HEK293 (cell line): ENCODE data around the gene WLS.
A peak's percentile ranks its signal among the peaks of the same experiment; 100 is the strongest.

Experiments used
- GLI4 ChIP-seq: fragments of 450-650 bp; formaldehyde crosslinking; IDR thresholded peaks from 2 replicates; pipeline ENCODE4 v1.5.1; 2016; ENCODE audit warnings: missing biosample characterization, missing genetic modification characterization
- HOXA7 ChIP-seq: sonication (generic); formaldehyde crosslinking; IDR thresholded peaks from 2 replicates; pipeline ENCODE4 v1.8.1; 2022; ENCODE audit warnings: missing genetic modification reagents, borderline replicate concordance
- HOXD13 ChIP-seq: sonication (generic); formaldehyde crosslinking; IDR thresholded peaks from 2 replicates; pipeline ENCODE4 v1.8.0; 2022; ENCODE audit warnings: missing genetic modification reagents, borderline replicate concordance
- KLF17 ChIP-seq: fragments of 450-650 bp; formaldehyde crosslinking; IDR thresholded peaks from 2 replicates; pipeline ENCODE4 v1.5.1; 2016; ENCODE audit warnings: missing biosample characterization, missing genetic modification characterization
- MEIS1 ChIP-seq: sonication (generic); formaldehyde crosslinking; IDR thresholded peaks from 2 replicates; pipeline ENCODE4 v1.8.1; 2022; ENCODE audit warnings: missing genetic modification reagents, mild to moderate bottlenecking, borderline replicate concordance
- PBX3 ChIP-seq: sonication (generic); formaldehyde crosslinking; IDR thresholded peaks from 2 replicates; pipeline ENCODE4 v1.8.1; 2022; ENCODE audit warnings: mild to moderate bottlenecking, moderate library complexity, missing genetic modification reagents
- SP2 ChIP-seq: fragments of 450-650 bp; formaldehyde crosslinking; IDR thresholded peaks from 2 replicates; pipeline ENCODE4 v1.5.1; 2016; ENCODE audit warnings: missing biosample characterization, missing genetic modification characterization
- ZBTB20 ChIP-seq: fragments of 450-650 bp; formaldehyde crosslinking; IDR thresholded peaks from 2 replicates; pipeline ENCODE4 v1.5.1; 2016; ENCODE audit warnings: missing biosample characterization, missing genetic modification characterization
- ZNF10 ChIP-seq: fragments of 450-650 bp; formaldehyde crosslinking; IDR thresholded peaks from 2 replicates; pipeline ENCODE4 v1.5.1; 2017; ENCODE audit warnings: missing biosample characterization, missing genetic modification characterization
- ZNF155 ChIP-seq: fragments of 450-650 bp; formaldehyde crosslinking; IDR thresholded peaks from 2 replicates; pipeline ENCODE4 v1.5.1; 2016; ENCODE audit warnings: missing biosample characterization, missing genetic modification characterization
- ZNF169 ChIP-seq: fragments of 450-650 bp; formaldehyde crosslinking; IDR thresholded peaks from 2 replicates; pipeline ENCODE4 v1.5.1; 2016; ENCODE audit warnings: missing biosample characterization, missing genetic modification characterization
- ZNF174 ChIP-seq: fragments of 450-650 bp; formaldehyde crosslinking; IDR thresholded peaks from 2 replicates; pipeline ENCODE4 v1.5.0; 2017; ENCODE audit warnings: missing biosample characterization, mild to moderate bottlenecking, missing genetic modification characterization
- ZNF175 ChIP-seq: fragments of 450-650 bp; formaldehyde crosslinking; IDR thresholded peaks from 2 replicates; pipeline ENCODE4 v1.5.1; 2016; ENCODE audit warnings: missing biosample characterization, missing genetic modification characterization
- ZNF23 ChIP-seq: fragments of 450-650 bp; formaldehyde crosslinking; IDR thresholded peaks from 2 replicates; pipeline ENCODE4 v1.5.1; 2016; ENCODE audit warnings: missing biosample characterization, missing genetic modification characterization, borderline replicate concordance
- ZNF248 ChIP-seq: fragments of 450-650 bp; formaldehyde crosslinking; IDR thresholded peaks from 2 replicates; pipeline ENCODE4 v1.5.1; 2017; ENCODE audit warnings: missing biosample characterization, missing genetic modification characterization
- ZNF335 ChIP-seq: fragments of 450-650 bp; formaldehyde crosslinking; conservative IDR thresholded peaks from 2 replicates; pipeline ENCODE4 v1.5.1; 2016; ENCODE audit warnings: missing biosample characterization, missing genetic modification characterization
- ZNF645 ChIP-seq: fragments of 450-650 bp; formaldehyde crosslinking; IDR thresholded peaks from 2 replicates; pipeline ENCODE4; 2016; ENCODE audit warnings: missing biosample characterization, missing genetic modification characterization
- TF ChIP-seq, protein P1 (sequence below): fragments of 450-650 bp; formaldehyde crosslinking; IDR thresholded peaks from 2 replicates; pipeline ENCODE4 v1.5.1; 2016; ENCODE audit warnings: missing biosample characterization, missing genetic modification characterization
- TF ChIP-seq, protein P2 (sequence below): fragments of 450-650 bp; formaldehyde crosslinking; IDR thresholded peaks from 2 replicates; pipeline ENCODE4 v1.5.1; 2016; ENCODE audit warnings: missing biosample characterization, missing genetic modification characterization, borderline replicate concordance
- TF ChIP-seq, protein P3 (sequence below): fragments of 450-650 bp; formaldehyde crosslinking; IDR thresholded peaks from 2 replicates; pipeline ENCODE4 v1.5.1; 2017; ENCODE audit warnings: missing biosample characterization, missing genetic modification characterization
- TF ChIP-seq, protein P4 (sequence below): fragments of 450-650 bp; formaldehyde crosslinking; IDR thresholded peaks from 2 replicates; pipeline ENCODE4 v1.5.1; 2017; ENCODE audit warnings: missing biosample characterization, missing genetic modification characterization
- TF ChIP-seq, protein P5 (sequence below): fragments of 450-650 bp; formaldehyde crosslinking; IDR thresholded peaks from 2 replicates; pipeline ENCODE4 v1.5.1; 2016; ENCODE audit warnings: missing biosample characterization, missing genetic modification characterization
- TF ChIP-seq, protein P6 (sequence below): fragments of 450-650 bp; formaldehyde crosslinking; IDR thresholded peaks from 2 replicates; pipeline ENCODE4 v1.5.1; 2016; ENCODE audit warnings: missing biosample characterization, missing genetic modification characterization

The WLS gene

GRCh38 chr1:68173936-68174737 is 58.2 kb downstream of the WLS start (continued):
- TF ChIP-seq, protein P1, sequence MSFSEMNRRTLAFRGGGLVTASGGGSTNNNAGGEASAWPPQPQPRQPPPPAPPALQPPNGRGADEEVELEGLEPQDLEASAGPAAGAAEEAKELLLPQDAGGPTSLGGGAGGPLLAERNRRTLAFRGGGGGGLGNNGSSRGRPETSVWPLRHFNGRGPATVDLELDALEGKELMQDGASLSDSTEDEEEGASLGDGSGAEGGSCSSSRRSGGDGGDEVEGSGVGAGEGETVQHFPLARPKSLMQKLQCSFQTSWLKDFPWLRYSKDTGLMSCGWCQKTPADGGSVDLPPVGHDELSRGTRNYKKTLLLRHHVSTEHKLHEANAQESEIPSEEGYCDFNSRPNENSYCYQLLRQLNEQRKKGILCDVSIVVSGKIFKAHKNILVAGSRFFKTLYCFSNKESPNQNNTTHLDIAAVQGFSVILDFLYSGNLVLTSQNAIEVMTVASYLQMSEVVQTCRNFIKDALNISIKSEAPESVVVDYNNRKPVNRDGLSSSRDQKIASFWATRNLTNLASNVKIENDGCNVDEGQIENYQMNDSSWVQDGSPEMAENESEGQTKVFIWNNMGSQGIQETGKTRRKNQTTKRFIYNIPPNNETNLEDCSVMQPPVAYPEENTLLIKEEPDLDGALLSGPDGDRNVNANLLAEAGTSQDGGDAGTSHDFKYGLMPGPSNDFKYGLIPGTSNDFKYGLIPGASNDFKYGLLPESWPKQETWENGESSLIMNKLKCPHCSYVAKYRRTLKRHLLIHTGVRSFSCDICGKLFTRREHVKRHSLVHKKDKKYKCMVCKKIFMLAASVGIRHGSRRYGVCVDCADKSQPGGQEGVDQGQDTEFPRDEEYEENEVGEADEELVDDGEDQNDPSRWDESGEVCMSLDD, result 0 out of 2 replicates have a peak, but pooled peaks have one; percentile 35
- TF ChIP-seq ZNF175 (tag by site-specific recombination), result no peak
- no peak for TF ChIP-seq ZNF10
- TF ChIP-seq SP2, result no peak
- TF ChIP-seq ZNF335, result no peak
- no peak for TF ChIP-seq HOXD13 (CRISPR knock-in tag)
- no peak for TF ChIP-seq ZNF174 (tag by site-specific recombination)
- TF ChIP-seq KLF17 (tag by site-specific recombination), result no peak
- TF ChIP-seq, protein P2, sequence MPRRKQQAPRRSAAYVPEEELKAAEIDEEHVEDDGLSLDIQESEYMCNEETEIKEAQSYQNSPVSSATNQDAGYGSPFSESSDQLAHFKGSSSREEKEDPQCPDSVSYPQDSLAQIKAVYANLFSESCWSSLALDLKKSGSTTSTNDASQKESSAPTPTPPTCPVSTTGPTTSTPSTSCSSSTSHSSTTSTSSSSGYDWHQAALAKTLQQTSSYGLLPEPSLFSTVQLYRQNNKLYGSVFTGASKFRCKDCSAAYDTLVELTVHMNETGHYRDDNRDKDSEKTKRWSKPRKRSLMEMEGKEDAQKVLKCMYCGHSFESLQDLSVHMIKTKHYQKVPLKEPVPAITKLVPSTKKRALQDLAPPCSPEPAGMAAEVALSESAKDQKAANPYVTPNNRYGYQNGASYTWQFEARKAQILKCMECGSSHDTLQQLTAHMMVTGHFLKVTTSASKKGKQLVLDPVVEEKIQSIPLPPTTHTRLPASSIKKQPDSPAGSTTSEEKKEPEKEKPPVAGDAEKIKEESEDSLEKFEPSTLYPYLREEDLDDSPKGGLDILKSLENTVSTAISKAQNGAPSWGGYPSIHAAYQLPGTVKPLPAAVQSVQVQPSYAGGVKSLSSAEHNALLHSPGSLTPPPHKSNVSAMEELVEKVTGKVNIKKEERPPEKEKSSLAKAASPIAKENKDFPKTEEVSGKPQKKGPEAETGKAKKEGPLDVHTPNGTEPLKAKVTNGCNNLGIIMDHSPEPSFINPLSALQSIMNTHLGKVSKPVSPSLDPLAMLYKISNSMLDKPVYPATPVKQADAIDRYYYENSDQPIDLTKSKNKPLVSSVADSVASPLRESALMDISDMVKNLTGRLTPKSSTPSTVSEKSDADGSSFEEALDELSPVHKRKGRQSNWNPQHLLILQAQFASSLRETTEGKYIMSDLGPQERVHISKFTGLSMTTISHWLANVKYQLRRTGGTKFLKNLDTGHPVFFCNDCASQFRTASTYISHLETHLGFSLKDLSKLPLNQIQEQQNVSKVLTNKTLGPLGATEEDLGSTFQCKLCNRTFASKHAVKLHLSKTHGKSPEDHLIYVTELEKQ (tag by site-specific recombination), result peak; percentile 43; the same call in 1 of the 2 replicates
- no peak for TF ChIP-seq ZNF155 (tag by site-specific recombination)
- TF ChIP-seq, protein P3, sequence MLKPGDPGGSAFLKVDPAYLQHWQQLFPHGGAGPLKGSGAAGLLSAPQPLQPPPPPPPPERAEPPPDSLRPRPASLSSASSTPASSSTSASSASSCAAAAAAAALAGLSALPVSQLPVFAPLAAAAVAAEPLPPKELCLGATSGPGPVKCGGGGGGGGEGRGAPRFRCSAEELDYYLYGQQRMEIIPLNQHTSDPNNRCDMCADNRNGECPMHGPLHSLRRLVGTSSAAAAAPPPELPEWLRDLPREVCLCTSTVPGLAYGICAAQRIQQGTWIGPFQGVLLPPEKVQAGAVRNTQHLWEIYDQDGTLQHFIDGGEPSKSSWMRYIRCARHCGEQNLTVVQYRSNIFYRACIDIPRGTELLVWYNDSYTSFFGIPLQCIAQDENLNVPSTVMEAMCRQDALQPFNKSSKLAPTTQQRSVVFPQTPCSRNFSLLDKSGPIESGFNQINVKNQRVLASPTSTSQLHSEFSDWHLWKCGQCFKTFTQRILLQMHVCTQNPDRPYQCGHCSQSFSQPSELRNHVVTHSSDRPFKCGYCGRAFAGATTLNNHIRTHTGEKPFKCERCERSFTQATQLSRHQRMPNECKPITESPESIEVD (tag by site-specific recombination), result no peak
- no peak for TF ChIP-seq ZNF248 (tag by site-specific recombination)
- TF ChIP-seq, protein P4, sequence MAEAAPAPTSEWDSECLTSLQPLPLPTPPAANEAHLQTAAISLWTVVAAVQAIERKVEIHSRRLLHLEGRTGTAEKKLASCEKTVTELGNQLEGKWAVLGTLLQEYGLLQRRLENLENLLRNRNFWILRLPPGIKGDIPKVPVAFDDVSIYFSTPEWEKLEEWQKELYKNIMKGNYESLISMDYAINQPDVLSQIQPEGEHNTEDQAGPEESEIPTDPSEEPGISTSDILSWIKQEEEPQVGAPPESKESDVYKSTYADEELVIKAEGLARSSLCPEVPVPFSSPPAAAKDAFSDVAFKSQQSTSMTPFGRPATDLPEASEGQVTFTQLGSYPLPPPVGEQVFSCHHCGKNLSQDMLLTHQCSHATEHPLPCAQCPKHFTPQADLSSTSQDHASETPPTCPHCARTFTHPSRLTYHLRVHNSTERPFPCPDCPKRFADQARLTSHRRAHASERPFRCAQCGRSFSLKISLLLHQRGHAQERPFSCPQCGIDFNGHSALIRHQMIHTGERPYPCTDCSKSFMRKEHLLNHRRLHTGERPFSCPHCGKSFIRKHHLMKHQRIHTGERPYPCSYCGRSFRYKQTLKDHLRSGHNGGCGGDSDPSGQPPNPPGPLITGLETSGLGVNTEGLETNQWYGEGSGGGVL, result peak; percentile 34; the same call in 1 of the 2 replicates
- TF ChIP-seq ZNF23 (tag by site-specific recombination), result no peak
- no peak for TF ChIP-seq HOXA7 (CRISPR knock-in tag)
- TF ChIP-seq ZNF645 (tag by site-specific recombination), result no peak
- TF ChIP-seq ZBTB20 (tag by site-specific recombination), result peak; percentile 43; the same call in 1 of the 2 replicates
- TF ChIP-seq, protein P5, sequence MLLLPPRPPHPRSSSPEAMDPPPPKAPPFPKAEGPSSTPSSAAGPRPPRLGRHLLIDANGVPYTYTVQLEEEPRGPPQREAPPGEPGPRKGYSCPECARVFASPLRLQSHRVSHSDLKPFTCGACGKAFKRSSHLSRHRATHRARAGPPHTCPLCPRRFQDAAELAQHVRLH (tag by site-specific recombination), result no peak
- no peak for TF ChIP-seq PBX3 (CRISPR knock-in tag)
- TF ChIP-seq, protein P6, sequence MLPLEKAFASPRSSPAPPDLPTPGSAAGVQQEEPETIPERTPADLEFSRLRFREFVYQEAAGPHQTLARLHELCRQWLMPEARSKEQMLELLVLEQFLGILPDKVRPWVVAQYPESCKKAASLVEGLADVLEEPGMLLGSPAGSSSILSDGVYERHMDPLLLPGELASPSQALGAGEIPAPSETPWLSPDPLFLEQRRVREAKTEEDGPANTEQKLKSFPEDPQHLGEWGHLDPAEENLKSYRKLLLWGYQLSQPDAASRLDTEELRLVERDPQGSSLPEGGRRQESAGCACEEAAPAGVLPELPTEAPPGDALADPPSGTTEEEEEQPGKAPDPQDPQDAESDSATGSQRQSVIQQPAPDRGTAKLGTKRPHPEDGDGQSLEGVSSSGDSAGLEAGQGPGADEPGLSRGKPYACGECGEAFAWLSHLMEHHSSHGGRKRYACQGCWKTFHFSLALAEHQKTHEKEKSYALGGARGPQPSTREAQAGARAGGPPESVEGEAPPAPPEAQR, result no peak
- no peak for TF ChIP-seq GLI4 (tag by site-specific recombination)
- no peak for TF ChIP-seq ZNF169 (tag by site-specific recombination)
- TF ChIP-seq MEIS1 (CRISPR knock-in tag), result no peak
